Trophoblast cell (in vitro differentiated cells and primary cell): ENCODE data around the gene USP1.

Source experiments
- DNase-seq, 2 donors: peaks; one replicate each; pipeline ENCODE4 v3.0.0-alpha.2; 2016
- H2AFZ ChIP-seq: 2 replicates; pipeline ENCODE4 v1.6.1; 2013; ENCODE audit warnings: low read length, moderate library complexity, mild to moderate bottlenecking; ENCODE audit not compliant: insufficient read depth, poor library complexity
- H2AK5ac ChIP-seq: 2 replicates; pipeline ENCODE4 v1.6.1; 2013; ENCODE audit warnings: mild to moderate bottlenecking, low read length
- H2BK120ac ChIP-seq: 2 replicates; pipeline ENCODE4 v1.6.1; 2013; ENCODE audit warnings: low read length, mild to moderate bottlenecking, moderate library complexity; ENCODE audit not compliant: insufficient read depth, poor library complexity
- H2BK12ac ChIP-seq: 2 replicates; pipeline ENCODE4 v1.6.1; 2013; ENCODE audit warnings: mild to moderate bottlenecking, low read length, moderate library complexity
- H2BK5ac ChIP-seq: 2 replicates; pipeline ENCODE4 v1.6.1; 2013; ENCODE audit warnings: low read length, low read depth, moderate library complexity, mild to moderate bottlenecking; ENCODE audit not compliant: poor library complexity
- H3K14ac ChIP-seq: 2 replicates; pipeline ENCODE4 v1.6.1; 2013; ENCODE audit warnings: mild to moderate bottlenecking, low read length
- H3K18ac ChIP-seq: 2 replicates; pipeline ENCODE4 v1.6.1; 2013; ENCODE audit warnings: mild to moderate bottlenecking, low read length
- H3K23ac ChIP-seq: 2 replicates; pipeline ENCODE4 v1.6.1; 2013; ENCODE audit warnings: low read length
- H3K27ac ChIP-seq: 2 replicates; pipeline ENCODE4 v1.5.1; 2013; ENCODE audit warnings: low read depth, mild to moderate bottlenecking, inconsistent platforms, low read length, moderate library complexity
- H3K27me3 ChIP-seq: 2 replicates; pipeline ENCODE4 v1.6.1; 2013; ENCODE audit warnings: inconsistent platforms, mild to moderate bottlenecking, low read length, moderate library complexity; ENCODE audit not compliant: insufficient read depth
- H3K36me3 ChIP-seq, 2 experiments: 1 replicate in 1 of 2; 2 replicates in 1 of 2; pipeline ENCODE4 v1.6.1; 2013; ENCODE audit warnings: low read length in 2 of 2, mild to moderate bottlenecking in 2 of 2, moderate library complexity in 1 of 2; ENCODE audit not compliant: insufficient read depth in 2 of 2, control insufficient read depth in 1 of 2
- H3K4ac ChIP-seq: 2 replicates; pipeline ENCODE4 v1.6.1; 2013; ENCODE audit warnings: low read depth, mild to moderate bottlenecking, low read length, moderate library complexity
- H3K4me1 ChIP-seq, 2 experiments: 1 replicate in 1 of 2; 2 replicates in 1 of 2; pipeline ENCODE4 v1.6.1; 2013; ENCODE audit warnings: low read length in 2 of 2, mild to moderate bottlenecking in 2 of 2, moderate library complexity in 1 of 2; ENCODE audit not compliant: insufficient read depth in 2 of 2, control insufficient read depth in 1 of 2
- H3K4me2 ChIP-seq: 2 replicates; pipeline ENCODE4 v1.6.1; 2013; ENCODE audit warnings: inconsistent platforms, mild to moderate bottlenecking, low read length, moderate library complexity
- H3K4me3 ChIP-seq: 2 replicates; pipeline ENCODE4 v1.5.1; 2013; ENCODE audit warnings: mild to moderate bottlenecking, low read depth, low read length, inconsistent platforms
- H3K79me1 ChIP-seq: one replicate; pipeline ENCODE4 v1.6.1; 2013; ENCODE audit warnings: low read length
- H3K79me2 ChIP-seq: 2 replicates; pipeline ENCODE4 v1.6.1; 2013; ENCODE audit warnings: low read length, mild to moderate bottlenecking; ENCODE audit not compliant: control insufficient read depth, insufficient read depth, poor library complexity
- H3K9ac ChIP-seq: 2 replicates; pipeline ENCODE4 v1.6.1; 2013; ENCODE audit warnings: mild to moderate bottlenecking, low read length
- H3K9me3 ChIP-seq: 2 replicates; pipeline ENCODE4 v1.6.1; 2013; ENCODE audit warnings: low read depth, mild to moderate bottlenecking, control low read depth, inconsistent platforms, low read length; ENCODE audit not compliant: insufficient read depth
- H4K12ac ChIP-seq: 2 replicates; pipeline ENCODE4 v1.6.1; 2013; ENCODE audit warnings: low read depth, mild to moderate bottlenecking, low read length, moderate library complexity
- H4K8ac ChIP-seq: 2 replicates; pipeline ENCODE4 v1.6.1; 2013; ENCODE audit warnings: low read depth, mild to moderate bottlenecking, low read length, moderate library complexity
- H4K91ac ChIP-seq: one replicate; pipeline ENCODE4 v1.6.1; 2013; ENCODE audit warnings: low read depth, mild to moderate bottlenecking, low read length, moderate library complexity
- WGBS: extraction: QIAGEN DNeasy Blood & Tissue Kit; methylation state at CpG from one replicate; pipeline ENCODE4 v1.1.7; 2013; ENCODE audit warnings: missing lambda C conversion rate; ENCODE audit not compliant: insufficient read length, insufficient coverage; ENCODE audit errors: extremely low coverage; 5-methylcytosine and 5-hydroxymethylcytosine counted together

The USP1 gene

GRCh38 chr1:62420214-62420613 lies 16.6 kb upstream of the USP1 start:
- no peak for DNase-seq
- no peak overlapping the region for H3K23ac ChIP-seq
- H3K4me2 ChIP-seq = no peak overlapping the region
- no peak overlapping the region for H2BK12ac ChIP-seq
- no peak overlapping the region for H4K91ac ChIP-seq
- no peak overlapping the region for H2AK5ac ChIP-seq
- no peak overlapping the region for H3K4me3 ChIP-seq
- no peak overlapping the region for H4K8ac ChIP-seq
- no peak overlapping the region for H3K14ac ChIP-seq
- no peak overlapping the region for H2BK120ac ChIP-seq
- no peaks in the 10 kb centered on the region for H3K9me3 ChIP-seq
- H3K79me2 ChIP-seq = no peaks in the 10 kb centered on the region
- H3K4ac ChIP-seq = no peak overlapping the region
- H3K9ac ChIP-seq = no peak overlapping the region
- no peaks in the 10 kb centered on the region for H3K4me1 ChIP-seq
- H3K27me3 ChIP-seq = no peaks in the 10 kb centered on the region
- no peak overlapping the region for H3K27ac ChIP-seq
- WGBS = no CpG with 5 or more reads among the region's 1 CpG
- no peaks in the 10 kb centered on the region for H3K36me3 ChIP-seq
- no peak overlapping the region for H4K12ac ChIP-seq
- no peaks in the 10 kb centered on the region for H3K79me1 ChIP-seq
- no peak overlapping the region for H3K18ac ChIP-seq
- no peak overlapping the region for H2BK5ac ChIP-seq
- H2AFZ ChIP-seq = no peak overlapping the region

DNA sequence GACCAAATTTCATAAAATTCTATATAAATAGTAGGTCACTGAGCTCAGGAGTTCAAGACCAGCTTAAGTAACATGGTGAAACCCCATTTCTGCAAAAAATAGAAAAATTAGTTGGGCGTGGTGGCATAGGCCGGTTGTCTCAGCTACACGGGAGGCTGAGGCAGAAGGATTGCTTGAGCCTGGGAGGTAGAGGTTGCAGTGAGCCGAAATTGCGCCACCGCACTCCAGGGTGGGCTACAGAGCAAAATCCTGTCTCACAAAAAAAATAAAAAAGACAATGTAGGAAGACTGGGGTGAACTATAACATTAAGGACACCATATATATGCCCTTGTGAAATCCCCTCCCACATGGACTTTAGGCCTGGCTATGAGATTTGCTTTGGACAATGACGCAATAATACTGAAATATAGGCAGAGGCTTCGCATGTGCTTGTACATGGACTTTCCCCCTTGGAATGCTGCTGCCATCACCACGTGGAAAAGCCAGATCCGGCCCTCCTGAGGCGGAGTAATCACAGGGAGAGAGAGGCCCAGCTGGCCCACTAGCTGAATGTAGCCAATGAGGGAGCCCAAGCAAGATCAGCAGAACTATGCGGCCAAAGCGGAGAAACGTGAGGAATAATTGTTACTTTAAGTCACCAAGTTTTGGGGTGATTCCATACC lies 13.1 kb upstream of the USP1 start:
- Histone ChIP-seq H3K27ac (no peak overlapping the region), H3K23ac (no peak overlapping the region), H2AK5ac (no peak overlapping the region), H2BK120ac (no peak overlapping the region), H3K14ac (no peak overlapping the region), H3K79me1 (no peaks in the 10 kb centered on the region), H3K4me3 (no peak overlapping the region), H2AFZ (no peak overlapping the region), H2BK5ac (no peak overlapping the region), H4K91ac (no peak overlapping the region), H3K9me3 (no peaks in the 10 kb centered on the region), H3K79me2 (no peaks in the 10 kb centered on the region), H3K4me2 (no peak overlapping the region), H3K4ac (no peak overlapping the region), H4K8ac (no peak overlapping the region), H3K18ac (no peak overlapping the region), H2BK12ac (no peak overlapping the region), H3K27me3 (no peaks in the 10 kb centered on the region), H4K12ac (no peak overlapping the region), H3K9ac (no peak overlapping the region), H3K36me3 (no peaks in the 10 kb centered on the region), H3K4me1 (no peaks in the 10 kb centered on the region)
- WGBS = no CpG with 5 or more reads among the region's 14 CpGs
- no peak for DNase-seq

GRCh38 chr1:62424411-62424810 lies 12.4 kb upstream of the USP1 start:
- Histone ChIP-seq H3K9ac (no peak overlapping the region), H3K79me1 (no peaks in the 10 kb centered on the region), H2BK12ac (no peak overlapping the region), H2AFZ (no peak overlapping the region), H2BK5ac (no peak overlapping the region), H3K27me3 (no peaks in the 10 kb centered on the region), H3K18ac (no peak overlapping the region), H3K23ac (no peak overlapping the region), H4K91ac (no peak overlapping the region), H2BK120ac (no peak overlapping the region), H2AK5ac (no peak overlapping the region), H3K4me1 (no peaks in the 10 kb centered on the region), H4K8ac (no peak overlapping the region), H3K14ac (no peak overlapping the region), H3K4me2 (no peak overlapping the region), H3K4ac (no peak overlapping the region), H3K4me3 (no peak overlapping the region), H3K36me3 (no peaks in the 10 kb centered on the region), H3K27ac (no peak overlapping the region), H4K12ac (no peak overlapping the region), H3K9me3 (no peaks in the 10 kb centered on the region), H3K79me2 (no peaks in the 10 kb centered on the region)
- no CpG with 5 or more reads among the region's 4 CpGs for WGBS
- no peak for DNase-seq

DNA sequence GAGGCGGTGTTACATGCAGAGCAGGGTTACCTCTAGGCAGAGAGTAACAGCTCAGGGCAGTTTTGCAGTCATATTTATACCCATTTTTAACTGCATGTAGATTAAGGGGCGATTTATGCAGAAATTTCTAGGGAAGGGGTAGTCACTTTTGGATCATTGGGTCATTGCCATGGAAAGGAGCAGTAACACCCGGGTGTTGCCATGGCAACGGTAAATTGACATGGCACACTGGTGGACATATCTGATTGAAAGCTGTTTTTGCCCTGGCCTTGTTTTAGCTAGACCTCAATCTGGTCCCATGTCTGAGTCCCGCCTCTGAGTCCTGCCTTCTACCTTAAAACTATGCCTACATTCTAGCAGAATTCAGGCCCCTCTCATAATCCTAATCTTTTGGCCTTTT lies 11.8 kb upstream of the USP1 start:
- no peak overlapping the region for H3K9ac ChIP-seq
- H2AK5ac ChIP-seq = no peak overlapping the region
- no peak overlapping the region for H2BK5ac ChIP-seq
- no peak overlapping the region for H3K18ac ChIP-seq
- H4K91ac ChIP-seq = no peak overlapping the region
- H4K8ac ChIP-seq = no peak overlapping the region
- H3K4me1 ChIP-seq = no peaks in the 10 kb centered on the region
- no peak overlapping the region for H2AFZ ChIP-seq
- H3K9me3 ChIP-seq = no peaks in the 10 kb centered on the region
- no CpG with 5 or more reads among the region's 5 CpGs for WGBS
- DNase-seq = no peak
- H4K12ac ChIP-seq = no peak overlapping the region
- no peak overlapping the region for H2BK12ac ChIP-seq
- H3K79me2 ChIP-seq = no peaks in the 10 kb centered on the region
- no peak overlapping the region for H3K4ac ChIP-seq
- no peaks in the 10 kb centered on the region for H3K27me3 ChIP-seq
- no peaks in the 10 kb centered on the region for H3K79me1 ChIP-seq
- H3K14ac ChIP-seq = no peak overlapping the region
- H3K23ac ChIP-seq = no peak overlapping the region
- no peak overlapping the region for H2BK120ac ChIP-seq
- H3K4me2 ChIP-seq = no peak overlapping the region
- no peak overlapping the region for H3K4me3 ChIP-seq
- H3K27ac ChIP-seq = no peak overlapping the region
- H3K36me3 ChIP-seq = no peaks in the 10 kb centered on the region
